GM19452 (cell line): ENCODE data around the gene E2F4.
A peak's percentile ranks its signal among the peaks of the same experiment; 100 is the strongest.

Experiments
- ATAC-seq: cut with Tn5 transposase; IDR thresholded peaks from one replicate; pipeline ENCODE4 v1.9.1; 2021; ENCODE audit not compliant: unreplicated experiment

The E2F4 gene

GRCh38 chr16:67173808-67174705 is 17.9 kb upstream of the E2F4 start:
- ATAC-seq: peak; percentile 40

GRCh38 chr16:67174706-67175231 is 17.2 kb upstream of the E2F4 start:
- ATAC-seq: no peak

GRCh38 chr16:67176662-67177061 is 15.3 kb upstream of the E2F4 start:
- no peak for ATAC-seq

GRCh38 chr16:67177743-67178699 is 13.9 kb upstream of the E2F4 start:
- no peak for ATAC-seq

GRCh38 chr16:67179421-67180080 is 12.4 kb upstream of the E2F4 start:
- ATAC-seq: no peak

GRCh38 chr16:67180166-67180565 is 11.8 kb upstream of the E2F4 start:
- ATAC-seq: no peak

- ATAC-seq: no peak
Observed at GRCh38 chr16:67181346-67181745, 10.6 kb upstream of the E2F4 start.

GRCh38 chr16:67182288-67182687 is 9.7 kb upstream of the E2F4 start:
- no peak for ATAC-seq

- no peak for ATAC-seq
Observed at GRCh38 chr16:67183284-67183626, 8.7 kb upstream of the E2F4 start.

GRCh38 chr16:67183627-67184452 is 8.1 kb upstream of the E2F4 start, which contains the start of gene MATCAP1:
Gene MATCAP1 (minus strand): TSS chr16:67183963. CDS start chr16:67180610, 3,353 bp downstream.
- ATAC-seq: peak; percentile 90

- peak; percentile 10 for ATAC-seq
Observed at GRCh38 chr16:67184453-67184994, 7.4 kb upstream of the E2F4 start.

- no peak for ATAC-seq
Observed at GRCh38 chr16:67184995-67185650, 6.8 kb upstream of the E2F4 start.

- no peak for ATAC-seq
Observed at GRCh38 chr16:67185651-67186134, 6.3 kb upstream of the E2F4 start.

GRCh38 chr16:67186550-67186950 is 5.4 kb upstream of the E2F4 start:
- no peak for ATAC-seq

- no peak for ATAC-seq
Observed at GRCh38 chr16:67187175-67187890, 4.6 kb upstream of the E2F4 start.

- no peak for ATAC-seq
Observed at GRCh38 chr16:67188323-67188722, 3.6 kb upstream of the E2F4 start.

- ATAC-seq: no peak
Observed at GRCh38 chr16:67188798-67189197, 3.2 kb upstream of the E2F4 start.

GRCh38 chr16:67190041-67190440 is 1.9 kb upstream of the E2F4 start, which contains the start of gene EXOC3L1:
Gene EXOC3L1 (minus strand): TSS chr16:67190136. CDS start chr16:67189676, 460 bp downstream.
- no peak for ATAC-seq
